ELR (cell line): Measurements from ENCODE around the gene ZMIZ1.

Experiments
- DNase-seq: peaks from one replicate; pipeline ENCODE4 v3.0.0-alpha.2; 2015; ENCODE audit warnings: low read depth

ZMIZ1 gene

GRCh38 chr10:79139124-79139835 lies 70.5 kb downstream of the ZMIZ1 start:
- peak; percentile 95 for DNase-seq

- no peak for DNase-seq
These were observed 71.5 kb downstream of the ZMIZ1 start for GRCh38 chr10:79140085-79140793.

- no peak for DNase-seq
These were observed 72.1 kb downstream of the ZMIZ1 start for GRCh38 chr10:79140855-79141254.

GRCh38 chr10:79142064-79142491 lies 73.3 kb downstream of the ZMIZ1 start:
- DNase-seq: peak; percentile 65

- no peak for DNase-seq
These were observed 74.0 kb downstream of the ZMIZ1 start for GRCh38 chr10:79142522-79143309.

GRCh38 chr10:79143879-79144278 lies 75.1 kb downstream of the ZMIZ1 start:
- DNase-seq: no peak

- DNase-seq: peak; percentile 61
These were observed 75.8 kb downstream of the ZMIZ1 start for GRCh38 chr10:79144351-79145173.

- DNase-seq: no peak
These were observed 76.4 kb downstream of the ZMIZ1 start for GRCh38 chr10:79145174-79145483.

GRCh38 chr10:79145517-79146470 lies 77.0 kb downstream of the ZMIZ1 start:
- no peak for DNase-seq

GRCh38 chr10:79146611-79147130 lies 77.9 kb downstream of the ZMIZ1 start:
- DNase-seq: no peak

- no peak for DNase-seq
These were observed 78.5 kb downstream of the ZMIZ1 start for GRCh38 chr10:79147306-79147705.

GRCh38 chr10:79147796-79148451 lies 79.2 kb downstream of the ZMIZ1 start:
- DNase-seq: no peak

GRCh38 chr10:79148452-79149344 lies 79.9 kb downstream of the ZMIZ1 start:
- peak; percentile 84 for DNase-seq

- DNase-seq: no peak
These were observed 80.5 kb downstream of the ZMIZ1 start for GRCh38 chr10:79149345-79149661.

- peak; percentile 94 for DNase-seq
These were observed 81.1 kb downstream of the ZMIZ1 start for GRCh38 chr10:79149662-79150443.

GRCh38 chr10:79150444-79150754 lies 81.6 kb downstream of the ZMIZ1 start:
- no peak for DNase-seq

GRCh38 chr10:79152423-79152817 lies 83.7 kb downstream of the ZMIZ1 start:
- DNase-seq: no peak

GRCh38 chr10:79153745-79154144 lies 85.0 kb downstream of the ZMIZ1 start:
- DNase-seq: no peak
